GM12874 (cell line): ENCODE results near the gene ITGB5.

Experiments
- TF ChIP-seq, protein P1 (sequence below): IDR thresholded peaks from 2 replicates; pipeline ENCODE4 v1.5.1; 2011; ENCODE audit warnings: low read depth, mild to moderate bottlenecking, control low read depth, low read length, moderate library complexity; ENCODE audit not compliant: insufficient read depth

ITGB5 gene

DNA sequence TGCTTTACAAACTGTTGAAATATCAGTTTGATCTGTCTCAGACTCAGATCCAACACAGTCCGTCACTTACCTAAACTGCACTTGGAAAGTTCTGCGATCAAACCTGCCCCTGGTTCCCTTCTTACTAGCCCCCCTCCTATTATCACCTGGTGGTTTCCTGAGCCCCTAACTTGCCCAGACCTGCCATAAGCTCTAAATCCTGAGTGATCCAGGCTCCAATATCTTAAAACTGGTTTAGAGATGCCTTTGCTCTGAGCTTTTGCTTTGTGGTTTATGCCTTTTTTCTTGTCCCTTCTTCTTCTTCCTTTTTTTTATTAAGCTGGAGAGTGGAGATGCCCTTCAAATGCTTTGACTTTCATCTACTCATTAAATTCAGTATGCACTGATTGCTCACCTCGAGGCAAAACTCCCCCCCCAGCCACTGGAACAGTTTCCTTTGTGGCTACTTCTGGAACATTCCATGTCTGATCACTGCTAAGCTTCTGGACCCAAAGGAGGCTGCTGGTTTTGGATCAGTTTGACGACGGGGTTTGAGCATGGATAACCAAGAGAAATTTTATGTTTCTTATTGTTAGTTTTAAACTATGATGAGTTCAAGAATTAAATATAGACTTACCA lies 3.5 kb upstream of the ITGB5 start:
- TF ChIP-seq, protein P1, sequence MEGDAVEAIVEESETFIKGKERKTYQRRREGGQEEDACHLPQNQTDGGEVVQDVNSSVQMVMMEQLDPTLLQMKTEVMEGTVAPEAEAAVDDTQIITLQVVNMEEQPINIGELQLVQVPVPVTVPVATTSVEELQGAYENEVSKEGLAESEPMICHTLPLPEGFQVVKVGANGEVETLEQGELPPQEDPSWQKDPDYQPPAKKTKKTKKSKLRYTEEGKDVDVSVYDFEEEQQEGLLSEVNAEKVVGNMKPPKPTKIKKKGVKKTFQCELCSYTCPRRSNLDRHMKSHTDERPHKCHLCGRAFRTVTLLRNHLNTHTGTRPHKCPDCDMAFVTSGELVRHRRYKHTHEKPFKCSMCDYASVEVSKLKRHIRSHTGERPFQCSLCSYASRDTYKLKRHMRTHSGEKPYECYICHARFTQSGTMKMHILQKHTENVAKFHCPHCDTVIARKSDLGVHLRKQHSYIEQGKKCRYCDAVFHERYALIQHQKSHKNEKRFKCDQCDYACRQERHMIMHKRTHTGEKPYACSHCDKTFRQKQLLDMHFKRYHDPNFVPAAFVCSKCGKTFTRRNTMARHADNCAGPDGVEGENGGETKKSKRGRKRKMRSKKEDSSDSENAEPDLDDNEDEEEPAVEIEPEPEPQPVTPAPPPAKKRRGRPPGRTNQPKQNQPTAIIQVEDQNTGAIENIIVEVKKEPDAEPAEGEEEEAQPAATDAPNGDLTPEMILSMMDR: no peak

DNA sequence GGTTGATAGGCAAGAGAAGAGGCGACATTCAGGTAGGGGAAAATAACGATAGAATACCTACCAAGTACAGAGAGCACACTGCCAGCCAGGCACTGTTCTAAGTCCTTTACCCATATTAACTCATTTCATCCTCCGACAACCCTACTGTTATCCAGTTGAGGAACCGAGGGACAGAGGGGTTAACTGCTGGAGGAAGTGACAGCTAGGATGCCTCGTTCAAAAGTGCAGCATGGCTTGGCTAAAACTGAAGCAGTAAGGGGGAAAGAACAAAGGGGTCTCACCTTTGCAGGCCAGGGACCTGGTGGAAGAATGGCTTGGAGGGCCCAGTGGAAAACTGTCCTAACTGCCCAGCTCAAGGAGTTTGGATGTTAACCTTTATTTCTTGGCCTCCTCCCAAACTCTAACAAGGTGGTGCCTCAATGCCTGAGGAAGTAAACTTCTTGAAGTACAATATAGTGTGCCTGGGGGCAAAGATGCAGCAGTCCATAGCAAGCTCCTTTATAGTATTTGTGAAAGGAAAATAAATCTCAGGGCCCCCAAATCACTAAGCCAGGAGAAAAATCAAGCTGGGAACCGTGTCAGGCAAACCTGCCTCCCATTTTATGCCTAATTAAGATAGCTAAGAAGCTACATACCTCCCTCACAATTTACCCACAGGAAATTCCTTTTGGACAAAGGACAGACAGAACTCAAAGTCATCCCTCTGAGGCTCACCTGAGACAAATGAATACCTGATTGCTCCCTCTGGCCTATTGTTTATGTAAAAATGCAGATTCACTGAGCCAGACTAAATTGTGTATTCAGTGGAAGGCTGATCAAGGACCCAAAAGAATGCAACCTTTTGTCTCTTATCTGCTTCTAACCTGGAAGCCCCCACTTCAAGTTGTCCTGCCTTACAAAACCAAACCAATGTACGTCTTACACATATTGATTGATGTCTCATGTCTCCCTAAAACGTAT lies 1.6 kb upstream of the ITGB5 start:
- TF ChIP-seq, protein P1: no peak

DNA sequence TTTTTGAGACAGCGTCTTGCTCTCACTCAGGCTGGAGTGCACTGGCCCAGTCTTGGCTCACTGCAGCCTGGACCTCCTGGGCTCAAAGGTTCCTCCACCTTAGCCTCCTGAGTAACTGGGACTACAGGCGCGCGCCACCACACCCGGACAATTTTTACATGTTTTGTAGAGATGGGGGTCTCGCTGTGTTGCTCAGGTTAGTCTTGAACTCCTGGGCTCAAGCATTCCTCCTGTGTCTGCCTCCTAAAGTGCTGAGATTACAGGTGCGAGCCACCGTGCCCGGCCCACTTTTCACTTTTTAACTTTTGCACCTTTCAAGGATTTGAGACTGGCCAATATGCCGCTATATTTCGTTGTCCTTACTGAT lies 750 bp upstream of the ITGB5 start:
- TF ChIP-seq, protein P1: no peak

DNA sequence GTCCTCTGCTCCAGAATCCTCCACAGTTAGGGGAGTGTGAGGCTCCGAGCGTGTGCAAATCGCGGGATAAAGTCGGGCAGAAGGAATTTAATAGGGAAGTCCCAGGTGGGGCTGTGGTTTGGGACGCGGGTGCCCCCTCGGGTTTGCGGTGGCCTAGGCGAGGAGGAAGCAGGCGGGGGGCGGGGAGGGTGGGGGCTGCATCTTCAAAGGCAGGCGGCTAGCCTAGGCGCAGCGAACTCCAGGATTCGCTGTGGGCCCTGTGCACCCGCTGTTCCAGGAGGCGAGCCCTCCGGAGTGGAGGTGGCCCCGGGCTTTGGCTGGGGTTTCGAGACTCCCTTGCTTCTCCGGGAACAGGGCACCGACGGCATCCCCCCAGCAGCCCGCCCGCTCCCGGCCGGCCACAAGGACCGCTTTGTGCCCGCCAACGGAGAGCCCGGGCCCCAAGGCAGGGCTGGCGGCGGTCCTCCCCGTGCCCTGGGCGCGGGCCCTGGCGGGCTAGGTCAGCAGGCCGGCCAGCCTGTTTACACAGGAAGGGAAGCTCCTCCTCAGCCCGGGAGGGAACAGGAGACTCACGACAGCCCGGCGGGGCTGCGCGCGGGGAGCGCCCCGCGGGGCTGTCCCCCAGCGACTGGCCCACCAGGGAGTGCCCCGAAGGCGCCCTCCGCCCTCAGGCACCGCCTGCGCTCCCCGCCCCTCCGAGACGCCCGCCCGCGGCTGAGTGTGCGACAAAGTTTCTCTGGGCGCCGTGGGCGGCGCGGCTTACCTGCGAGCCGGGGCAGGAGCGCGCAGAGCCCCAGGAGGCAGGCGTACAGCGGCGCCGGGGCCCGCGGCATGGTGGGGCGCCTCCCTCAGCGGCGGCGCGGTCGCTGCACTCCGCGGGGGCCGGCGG lies 753 bp downstream of the ITGB5 start:
- TF ChIP-seq, protein P1: no peak

DNA sequence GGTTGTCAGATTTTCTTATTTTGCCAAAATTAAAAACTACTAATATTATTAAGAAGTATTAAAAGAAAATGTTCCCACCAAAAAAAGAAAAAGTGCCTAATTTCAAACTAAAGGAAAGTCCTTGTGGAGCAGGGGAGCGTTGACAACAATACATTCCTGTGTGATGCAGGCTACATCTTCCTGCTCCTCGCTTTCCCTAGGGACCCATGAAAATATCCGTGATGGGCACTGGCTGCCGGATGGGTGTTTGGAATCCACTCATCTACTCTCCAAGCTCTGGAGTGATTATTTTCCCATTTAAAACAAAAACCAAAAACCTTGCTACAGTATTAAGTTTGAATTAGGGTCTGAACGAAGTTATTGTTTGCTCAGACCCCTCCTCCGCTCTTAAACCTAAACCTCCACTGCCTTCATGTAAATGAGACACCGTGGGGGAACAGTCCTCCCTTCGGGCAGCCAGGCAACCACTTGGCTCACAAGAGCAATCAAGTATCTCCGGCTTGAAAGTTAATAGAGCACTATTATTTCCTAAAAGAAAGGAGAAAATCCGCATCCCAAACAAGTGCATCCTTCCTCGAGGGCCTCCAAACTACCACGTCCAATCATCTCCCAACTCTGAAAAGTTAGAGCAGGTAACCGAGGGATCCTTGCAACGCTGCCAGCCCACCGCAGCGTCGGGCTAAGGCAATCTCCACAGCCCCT lies 1.5 kb downstream of the ITGB5 start:
- TF ChIP-seq, protein P1: no peak

DNA sequence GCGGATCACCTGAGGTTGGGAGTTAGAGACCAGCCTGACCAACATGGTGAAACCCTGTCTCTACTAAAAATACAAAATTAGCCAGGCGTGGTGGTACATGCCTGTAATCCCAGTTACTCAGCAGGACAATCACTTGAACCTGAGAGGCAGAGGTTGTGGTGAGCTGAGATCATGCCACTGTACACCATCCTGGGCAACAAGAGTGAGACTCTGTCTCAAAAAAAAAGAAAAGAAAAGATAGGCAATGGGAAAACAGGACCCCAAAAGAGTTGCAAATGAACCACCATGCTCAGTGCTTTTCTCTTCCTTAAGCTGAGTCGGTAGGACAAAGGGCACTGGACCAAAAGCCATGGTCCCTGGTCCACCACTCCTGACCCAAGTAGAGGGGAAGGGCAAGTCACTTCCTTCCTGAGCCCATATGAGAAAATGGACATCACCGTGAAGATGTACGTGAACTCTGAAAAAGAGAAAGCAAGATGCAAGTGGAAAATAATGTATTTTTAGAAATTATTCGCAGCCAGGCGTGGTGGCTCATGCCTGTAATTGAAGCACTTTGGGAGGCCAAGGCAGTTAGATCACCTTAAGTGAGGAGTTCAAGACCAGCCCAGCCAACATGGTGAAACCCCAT lies 2.6 kb downstream of the ITGB5 start:
- TF ChIP-seq, protein P1: no peak
